Lower lobe of right lung (tissue), 2 donors: ENCODE measurements around the gene SLIT2. TPM values are rescaled to one million over a fixed set of nuclear protein-coding genes. Genes with fewer than 3 reads are reported as not detected.

Source experiments
- ATAC-seq, 2 donors: fragments of 200-7000 bp; cut with Tn5 transposase; one replicate each; pipeline ENCODE4 v1.9.1; 2020 to 2022; ENCODE audit warnings: mild to moderate bottlenecking in 2 of 2, moderate library complexity in 2 of 2
- DNase-seq: peaks from one replicate; pipeline ENCODE4 v3.0.0-alpha.2; 2020
- H3K27ac ChIP-seq: fragments of 200-600 bp; one replicate; pipeline ENCODE4 v1.8.0; 2022
- H3K27me3 ChIP-seq: fragments of 200-600 bp; one replicate; pipeline ENCODE4 v1.8.0; 2022; ENCODE audit warnings: low read depth
- H3K36me3 ChIP-seq: fragments of 200-600 bp; one replicate; pipeline ENCODE4 v1.8.0; 2022; ENCODE audit warnings: mild to moderate bottlenecking
- H3K4me1 ChIP-seq: fragments of 200-600 bp; one replicate; pipeline ENCODE4 v1.8.0; 2022
- H3K4me3 ChIP-seq: fragments of 200-600 bp; one replicate; pipeline ENCODE4 v1.8.0; 2022; ENCODE audit warnings: mild to moderate bottlenecking
- H3K9me3 ChIP-seq: fragments of 200-600 bp; one replicate; pipeline ENCODE4 v1.8.0; 2022
- intact Hi-C: fragments of 100-400 bp; cut with DNase I; formaldehyde crosslinking; loops from one replicate; pipeline ENCODE4 v1.11.0; 2022
- total RNA-seq: library from RNA; stranded (reverse); fragmentation: NEBNext Ultra II Directional; extraction: Animal tissue kit (Norgen Biotek cat#: 25700); gene quantifications from one replicate; pipeline ENCODE4 v1.2.1, GENCODE V29; 2021
- TF ChIP-seq, protein P1 (sequence below): fragments of 200-600 bp; IDR thresholded peaks from one replicate; pipeline ENCODE4 v1.8.0; 2022; ENCODE audit warnings: antibody characterized with exemption, mild to moderate bottlenecking
- donor health status: DM: no; HTN: yes; CAD: no; lungs with severe emphysema.

The SLIT2 gene
- total RNA-seq, 1 donor from 2014 or later = 91.8 TPM

DNA sequence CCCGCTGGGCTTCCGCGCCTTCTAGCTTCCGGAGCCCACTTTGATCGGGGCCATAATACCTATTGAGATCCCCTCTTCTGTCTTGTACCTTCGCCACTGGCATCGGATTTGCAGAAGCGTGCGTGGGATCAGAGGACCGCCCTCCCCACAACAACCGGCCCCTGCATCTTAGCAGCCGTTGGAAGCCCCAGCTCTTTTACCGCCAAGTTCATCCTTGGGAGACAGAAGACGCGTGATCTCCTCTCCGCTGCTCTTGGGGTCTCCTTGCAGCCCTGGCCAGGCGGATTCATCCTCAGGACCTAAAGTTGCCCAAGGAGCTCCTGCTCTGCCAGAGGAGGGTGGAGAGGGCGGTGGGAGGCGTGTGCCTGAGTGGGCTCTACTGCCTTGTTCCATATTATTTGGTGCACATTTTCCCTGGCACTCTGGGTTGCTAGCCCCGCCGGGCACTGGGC is 1.6 kb downstream of the SLIT2 start:
- no peaks in the 10 kb centered on the region for H3K9me3 ChIP-seq
- peaks cover 52% of the 10 kb centered on the region for H3K27me3 ChIP-seq
- peak overlapping the region; percentile 63 for H3K4me3 ChIP-seq
- no peaks in the 10 kb centered on the region for H3K36me3 ChIP-seq
- H3K4me1 ChIP-seq = peaks cover 10% of the 10 kb centered on the region
- DNase-seq (no peak), ATAC-seq (no peak)
- H3K27ac ChIP-seq = peak overlapping the region; percentile 56
- TF ChIP-seq, protein P1, sequence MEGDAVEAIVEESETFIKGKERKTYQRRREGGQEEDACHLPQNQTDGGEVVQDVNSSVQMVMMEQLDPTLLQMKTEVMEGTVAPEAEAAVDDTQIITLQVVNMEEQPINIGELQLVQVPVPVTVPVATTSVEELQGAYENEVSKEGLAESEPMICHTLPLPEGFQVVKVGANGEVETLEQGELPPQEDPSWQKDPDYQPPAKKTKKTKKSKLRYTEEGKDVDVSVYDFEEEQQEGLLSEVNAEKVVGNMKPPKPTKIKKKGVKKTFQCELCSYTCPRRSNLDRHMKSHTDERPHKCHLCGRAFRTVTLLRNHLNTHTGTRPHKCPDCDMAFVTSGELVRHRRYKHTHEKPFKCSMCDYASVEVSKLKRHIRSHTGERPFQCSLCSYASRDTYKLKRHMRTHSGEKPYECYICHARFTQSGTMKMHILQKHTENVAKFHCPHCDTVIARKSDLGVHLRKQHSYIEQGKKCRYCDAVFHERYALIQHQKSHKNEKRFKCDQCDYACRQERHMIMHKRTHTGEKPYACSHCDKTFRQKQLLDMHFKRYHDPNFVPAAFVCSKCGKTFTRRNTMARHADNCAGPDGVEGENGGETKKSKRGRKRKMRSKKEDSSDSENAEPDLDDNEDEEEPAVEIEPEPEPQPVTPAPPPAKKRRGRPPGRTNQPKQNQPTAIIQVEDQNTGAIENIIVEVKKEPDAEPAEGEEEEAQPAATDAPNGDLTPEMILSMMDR = no peak
- intact Hi-C loops = no loop called here

- H3K4me1 ChIP-seq = peaks cover 10% of the 10 kb centered on the region
- DNase-seq (peak; percentile 45), ATAC-seq (peak; percentile 4 to 25)
- peak overlapping the region; percentile 63 for H3K4me3 ChIP-seq
- H3K27ac ChIP-seq = peak overlapping the region; percentile 54
- peaks cover 52% of the 10 kb centered on the region for H3K27me3 ChIP-seq
- intact Hi-C loops = no loop called here
- TF ChIP-seq, protein P1 = no peak
- no peaks in the 10 kb centered on the region for H3K9me3 ChIP-seq
- H3K36me3 ChIP-seq = no peaks in the 10 kb centered on the region
Measured at GRCh38 chr4:20253735-20254409, 2.2 kb downstream of the SLIT2 start.

GRCh38 chr4:20254511-20255250 is 3.0 kb downstream of the SLIT2 start:
- peak; percentile 46 for DNase-seq
- H3K27me3 ChIP-seq = peaks cover 52% of the 10 kb centered on the region

DNA sequence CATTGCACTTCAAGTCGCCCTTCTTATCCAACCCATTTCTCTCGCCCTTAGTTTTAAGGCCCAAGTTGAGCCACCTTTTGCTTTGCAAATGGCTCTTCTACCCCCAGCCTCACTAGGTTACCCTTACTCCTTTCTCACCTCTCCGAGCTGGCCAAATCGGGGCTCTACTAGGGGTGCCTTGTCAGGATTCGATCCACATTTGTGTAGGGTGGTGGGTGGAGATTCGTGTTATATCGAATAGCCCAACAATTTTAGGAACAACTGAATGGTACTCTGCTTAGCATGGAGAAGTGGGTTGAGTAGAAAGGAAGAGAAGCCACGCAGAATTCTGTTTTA is 3.5 kb downstream of the SLIT2 start:
- Histone ChIP-seq H3K4me1 (peaks cover 10% of the 10 kb centered on the region), H3K9me3 (no peaks in the 10 kb centered on the region), H3K27ac (peak overlapping the region; percentile 54), H3K27me3 (peaks cover 52% of the 10 kb centered on the region), H3K36me3 (no peaks in the 10 kb centered on the region), H3K4me3 (peak overlapping the region; percentile 63)
- intact Hi-C loops = no loop called here
- TF ChIP-seq, protein P1 = no peak
- DNase-seq = no peak
- no peak for ATAC-seq

More at GRCh38 chr4:20254511-20255250, 3.0 kb downstream of the SLIT2 start:
- no peaks in the 10 kb centered on the region for H3K9me3 ChIP-seq
- intact Hi-C loops = no loop called here
- H3K36me3 ChIP-seq = no peaks in the 10 kb centered on the region
- peak overlapping the region; percentile 54 for H3K27ac ChIP-seq
- H3K4me3 ChIP-seq = peak overlapping the region; percentile 63
- peaks cover 10% of the 10 kb centered on the region for H3K4me1 ChIP-seq
- TF ChIP-seq, protein P1 = no peak
- peak; percentile 2 to 16 for ATAC-seq

- Histone ChIP-seq H3K27ac (no peak overlapping the region), H3K27me3 (peaks cover 52% of the 10 kb centered on the region), H3K9me3 (no peaks in the 10 kb centered on the region), H3K4me1 (peaks cover 10% of the 10 kb centered on the region), H3K36me3 (no peaks in the 10 kb centered on the region), H3K4me3 (peak overlapping the region; percentile 63)
- intact Hi-C loops = no loop called here
- TF ChIP-seq, protein P1 = no peak
- ATAC-seq (no peak), DNase-seq (no peak)
Measured at GRCh38 chr4:20255823-20256222, 4.1 kb downstream of the SLIT2 start.
